ENCODE results near the gene LEF1.

- TF ChIP-seq CTCF (IDR thresholded peaks at IDR 0.05) (no peak), ZFX (IDR thresholded peaks at IDR 0.05; ENCODE audit: borderline replicate concordance) (no peak)
Observed at GRCh38 chr4:108035691-108036090, 133.0 kb downstream of the LEF1 start.

Measured in 22Rv1 (cell line).